GM23248 (cell line): ENCODE measurements around the gene HMG20B. TPM values are rescaled to one million over a fixed set of nuclear protein-coding genes. Genes with fewer than 3 reads are reported as not detected.

Experiments used
- DNase-seq: peaks from one replicate; pipeline ENCODE4 v3.0.0-alpha.2; 2015
- H2AFZ ChIP-seq: fragments of 200-600 bp; sonication (generic); 2 replicates; pipeline ENCODE4 v1.6.1; 2016; ENCODE audit warnings: antibody characterized with exemption
- H3F3A ChIP-seq: fragments of 200-600 bp; sonication (generic); 2 replicates; pipeline ENCODE4 v1.6.1; 2016; ENCODE audit warnings: mild to moderate bottlenecking, antibody characterized with exemption, mixed run types; ENCODE audit not compliant: insufficient read depth
- H3K27ac ChIP-seq: fragments of 200-600 bp; sonication (generic); 2 replicates; pipeline ENCODE4 v1.5.1; 2016; ENCODE audit warnings: mild to moderate bottlenecking
- H3K27me3 ChIP-seq: fragments of 200-600 bp; sonication (generic); replicated peaks from 2 replicates; pipeline ENCODE4 v1.6.1; 2016; ENCODE audit warnings: mild to moderate bottlenecking; ENCODE audit not compliant: insufficient read depth
- H3K36me3 ChIP-seq: fragments of 200-600 bp; sonication (generic); 2 replicates; pipeline ENCODE4 v1.6.1; 2016; ENCODE audit warnings: low read depth, mild to moderate bottlenecking
- H3K4me1 ChIP-seq: fragments of 200-600 bp; sonication (generic); 2 replicates; pipeline ENCODE4 v1.6.1; 2016; ENCODE audit warnings: mild to moderate bottlenecking; ENCODE audit not compliant: insufficient read depth
- H3K4me2 ChIP-seq: fragments of 200-600 bp; sonication (generic); one replicate; pipeline ENCODE4 v1.6.1; 2016; ENCODE audit warnings: mild to moderate bottlenecking; ENCODE audit not compliant: unreplicated experiment
- H3K4me3 ChIP-seq: fragments of 200-600 bp; sonication (generic); 2 replicates; pipeline ENCODE4 v1.5.1; 2016; ENCODE audit warnings: mild to moderate bottlenecking
- H3K79me2 ChIP-seq: fragments of 200-600 bp; sonication (generic); 2 replicates; pipeline ENCODE4 v1.6.1; 2016; ENCODE audit warnings: mild to moderate bottlenecking; ENCODE audit not compliant: insufficient read depth
- H3K9ac ChIP-seq: fragments of 200-600 bp; sonication (generic); 2 replicates; pipeline ENCODE4 v1.6.1; 2016; ENCODE audit warnings: mild to moderate bottlenecking
- H3K9me2 ChIP-seq: fragments of 200-600 bp; sonication (generic); 2 replicates; pipeline ENCODE4 v1.6.1; 2016; ENCODE audit warnings: mixed run types, mild to moderate bottlenecking, moderate library complexity; ENCODE audit not compliant: insufficient read depth
- H3K9me3 ChIP-seq: fragments of 200-600 bp; sonication (generic); one replicate; pipeline ENCODE4 v1.6.1; 2017; ENCODE audit warnings: low read depth
- H4K20me1 ChIP-seq: fragments of 200-600 bp; sonication (generic); 2 replicates; pipeline ENCODE4 v1.6.0; 2016; ENCODE audit not compliant: insufficient read depth
- EZH2 ChIP-seq: fragments of 200-600 bp; sonication (generic); IDR thresholded peaks from 2 replicates; pipeline ENCODE4 v1.6.1; 2018; ENCODE audit warnings: antibody characterized with exemption, mild to moderate bottlenecking; ENCODE audit not compliant: insufficient read depth, poor library complexity, severe bottlenecking
- EZH2phosphoT487 ChIP-seq: fragments of 200-600 bp; sonication (generic); IDR thresholded peaks from 2 replicates; pipeline ENCODE4 v1.6.1; 2018; ENCODE audit warnings: antibody characterized with exemption, moderate library complexity, mild to moderate bottlenecking, low read depth; ENCODE audit not compliant: insufficient read depth
- WGBS, 2 experiments: methylation state at CpG; one replicate each; pipeline ENCODE4 v1.1.6; 2015 to 2017; ENCODE audit warnings: low lambda C conversion rate in 2 of 2, low coverage in 1 of 2; ENCODE audit errors: missing lambda C conversion rate in 2 of 2; 5-methylcytosine and 5-hydroxymethylcytosine counted together
- in situ Hi-C: fragments of 300-500 bp; cut with MboI; formaldehyde crosslinking; loops from 2 replicates; pipeline ENCODE4 v1.15.0; 2020
- polyA plus RNA-seq: library from polyadenylated mRNA; unstranded; fragments of >200 nt; fragmentation: Nextera tagmentation; extraction: Ambion mirVana; gene quantifications from 2 replicates; pipeline ENCODE4 v1.2.1, GENCODE V29; 2016
- total RNA-seq: library from RNA; depleted of rRNA; stranded (reverse); fragments of >200 nt; shearing (Covaris generic); gene quantifications from 2 replicates; pipeline ENCODE4 v1.2.3, GENCODE V29; 2014

The HMG20B gene
- total and polyA plus RNA-seq, 2 experiments from 2014 or later = 83.9 to 112 TPM

DNA sequence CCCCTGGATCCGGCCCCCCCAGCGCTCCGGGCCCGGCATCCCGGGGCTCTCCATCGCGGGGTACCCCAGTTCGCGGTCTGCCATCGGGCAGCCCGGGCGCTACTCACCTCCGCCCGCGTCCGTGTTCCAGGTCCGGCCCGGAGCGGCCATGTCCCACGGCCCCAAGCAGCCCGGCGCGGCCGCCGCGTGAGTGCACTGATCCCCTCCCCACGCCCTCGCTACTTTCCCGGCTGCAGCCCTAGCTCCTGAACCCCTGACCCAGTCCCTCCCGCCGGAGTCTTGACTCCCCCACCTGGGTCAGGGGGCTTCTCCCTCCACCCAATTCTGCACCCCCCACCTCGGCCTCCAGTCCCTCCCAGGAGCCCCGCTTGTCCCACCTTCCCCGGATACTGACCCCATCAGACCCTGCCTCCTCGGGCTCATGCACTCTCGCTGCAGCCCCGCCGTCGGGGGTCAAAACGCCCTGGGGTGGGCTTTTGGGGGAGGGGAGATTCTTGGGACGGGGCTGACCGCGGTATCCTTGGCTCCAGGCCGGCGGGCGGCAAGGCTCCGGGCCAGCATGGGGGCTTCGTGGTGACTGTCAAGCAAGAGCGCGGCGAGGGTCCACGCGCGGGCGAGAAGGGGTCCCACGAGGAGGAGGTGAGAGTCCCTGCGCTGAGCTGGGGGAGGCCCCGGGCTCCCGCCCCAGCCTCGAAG is 566 bp downstream of the HMG20B start:
- in situ Hi-C loops = no loop called here
- Histone ChIP-seq H3K4me2 (peak overlapping the region; percentile 89), H4K20me1 (no peaks in the 10 kb centered on the region), H2AFZ (peak overlapping the region; percentile 63), H3K27ac (peak overlapping the region; percentile 57), H3K36me3 (no peaks in the 10 kb centered on the region), H3K9ac (peak overlapping the region; percentile 90), H3K9me2 (no peaks in the 10 kb centered on the region), H3K4me3 (peak overlapping the region; percentile 89), H3K79me2 (no peaks in the 10 kb centered on the region; the same call in 1 of the 2 replicates), H3K4me1 (peaks cover 7% of the 10 kb centered on the region; the same call in 1 of the 2 replicates), H3K9me3 (no peaks in the 10 kb centered on the region), H3F3A (peaks cover 11% of the 10 kb centered on the region), H3K27me3 (no peaks in the 10 kb centered on the region)
- TF ChIP-seq EZH2phosphoT487 = no peak
- no peak for TF ChIP-seq EZH2
- DNase-seq = peak; percentile 66
- WGBS, 2 experiments = 1% methylated on average over 47 to 60 of the region's 60 CpGs

DNA sequence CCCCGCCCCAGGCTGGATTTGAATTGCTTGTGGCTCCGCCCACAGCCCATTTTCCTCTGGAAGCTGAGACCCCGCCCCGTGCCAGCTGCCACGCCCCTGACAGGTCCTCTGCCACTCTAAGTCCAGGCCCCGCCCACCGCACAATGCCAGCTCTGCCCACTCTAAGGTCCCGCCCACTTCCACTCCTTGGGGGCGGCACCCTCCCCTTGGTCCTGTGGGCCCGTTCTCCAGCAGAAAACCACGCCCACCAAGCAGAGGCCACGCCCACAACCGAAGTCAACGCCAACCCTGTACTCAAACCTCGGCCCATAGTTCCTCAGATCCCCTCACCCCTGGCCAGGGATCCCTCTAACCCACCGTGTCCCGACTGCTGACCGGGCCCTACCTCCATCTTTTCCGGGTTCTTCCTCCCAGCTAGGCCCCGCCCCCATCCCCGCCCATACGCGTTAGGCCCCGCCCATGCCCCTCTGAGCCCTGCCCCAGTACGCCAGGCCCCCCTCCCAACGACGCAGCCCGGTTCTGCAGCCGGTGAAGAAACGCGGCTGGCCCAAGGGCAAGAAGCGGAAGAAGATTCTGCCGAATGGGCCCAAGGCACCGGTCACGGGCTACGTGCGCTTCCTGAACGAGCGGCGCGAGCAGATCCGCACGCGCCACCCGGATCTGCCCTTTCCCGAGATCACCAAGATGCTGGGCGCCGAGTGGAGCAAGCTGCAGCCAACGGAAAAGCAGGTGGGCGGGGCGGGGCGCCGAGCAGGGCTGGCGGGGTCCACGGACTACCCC is 1.3 kb downstream of the HMG20B start:
- in situ Hi-C loops = no loop called here
- Histone ChIP-seq H3K9me2 (no peaks in the 10 kb centered on the region), H3K4me1 (peaks cover 7% of the 10 kb centered on the region; the same call in 1 of the 2 replicates), H3K79me2 (no peaks in the 10 kb centered on the region; the same call in 1 of the 2 replicates), H4K20me1 (no peaks in the 10 kb centered on the region), H3K36me3 (no peaks in the 10 kb centered on the region), H3K27ac (no peak overlapping the region), H3K4me3 (peak overlapping the region; percentile 89), H3K4me2 (peak overlapping the region; percentile 89), H3F3A (peaks cover 17% of the 10 kb centered on the region), H3K9ac (peak overlapping the region; percentile 90), H3K27me3 (no peaks in the 10 kb centered on the region), H2AFZ (no peak overlapping the region), H3K9me3 (no peaks in the 10 kb centered on the region)
- WGBS, 2 experiments = 58 to 66% methylated on average over 38 to 55 of the region's 55 CpGs
- TF ChIP-seq EZH2 (no peak), EZH2phosphoT487 (no peak)
- peak; percentile 99 for DNase-seq

DNA sequence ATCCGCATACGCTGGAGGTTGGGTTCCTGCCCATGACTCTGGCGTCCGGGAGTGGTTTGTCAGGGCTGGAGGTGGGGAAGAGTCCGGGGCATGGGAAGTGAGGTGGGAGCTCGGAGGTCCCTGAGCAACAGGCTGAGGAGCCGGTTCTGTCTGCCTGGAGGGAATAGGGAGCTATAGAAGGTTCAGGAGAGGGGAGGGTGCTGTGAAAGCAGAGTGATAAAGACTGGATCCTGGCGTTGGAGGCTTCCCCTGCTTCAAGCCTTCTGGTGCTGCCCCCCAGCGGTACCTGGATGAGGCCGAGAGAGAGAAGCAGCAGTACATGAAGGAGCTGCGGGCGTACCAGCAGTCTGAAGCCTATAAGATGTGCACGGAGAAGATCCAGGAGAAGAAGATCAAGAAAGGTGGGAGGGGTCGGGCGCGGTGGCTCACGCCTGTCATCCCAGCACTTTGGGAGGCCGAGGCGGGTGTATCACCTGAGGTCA is 2.6 kb downstream of the HMG20B start:
- Histone ChIP-seq H3K27me3 (no peaks in the 10 kb centered on the region), H3K4me1 (peaks cover 14% of the 10 kb centered on the region), H3F3A (peaks cover 28% of the 10 kb centered on the region), H3K27ac (no peak overlapping the region), H3K9me3 (no peaks in the 10 kb centered on the region), H2AFZ (no peak overlapping the region), H3K36me3 (no peaks in the 10 kb centered on the region), H3K79me2 (no peaks in the 10 kb centered on the region; the same call in 1 of the 2 replicates), H4K20me1 (no peaks in the 10 kb centered on the region), H3K4me3 (no peak overlapping the region), H3K9ac (no peak overlapping the region), H3K9me2 (no peaks in the 10 kb centered on the region), H3K4me2 (no peak overlapping the region)
- no peak for DNase-seq
- WGBS, 2 experiments = 85 to 88% methylated on average over 19 of the region's 19 CpGs
- in situ Hi-C loops = no loop called here
- TF ChIP-seq EZH2phosphoT487 (no peak), EZH2 (no peak)

DNA sequence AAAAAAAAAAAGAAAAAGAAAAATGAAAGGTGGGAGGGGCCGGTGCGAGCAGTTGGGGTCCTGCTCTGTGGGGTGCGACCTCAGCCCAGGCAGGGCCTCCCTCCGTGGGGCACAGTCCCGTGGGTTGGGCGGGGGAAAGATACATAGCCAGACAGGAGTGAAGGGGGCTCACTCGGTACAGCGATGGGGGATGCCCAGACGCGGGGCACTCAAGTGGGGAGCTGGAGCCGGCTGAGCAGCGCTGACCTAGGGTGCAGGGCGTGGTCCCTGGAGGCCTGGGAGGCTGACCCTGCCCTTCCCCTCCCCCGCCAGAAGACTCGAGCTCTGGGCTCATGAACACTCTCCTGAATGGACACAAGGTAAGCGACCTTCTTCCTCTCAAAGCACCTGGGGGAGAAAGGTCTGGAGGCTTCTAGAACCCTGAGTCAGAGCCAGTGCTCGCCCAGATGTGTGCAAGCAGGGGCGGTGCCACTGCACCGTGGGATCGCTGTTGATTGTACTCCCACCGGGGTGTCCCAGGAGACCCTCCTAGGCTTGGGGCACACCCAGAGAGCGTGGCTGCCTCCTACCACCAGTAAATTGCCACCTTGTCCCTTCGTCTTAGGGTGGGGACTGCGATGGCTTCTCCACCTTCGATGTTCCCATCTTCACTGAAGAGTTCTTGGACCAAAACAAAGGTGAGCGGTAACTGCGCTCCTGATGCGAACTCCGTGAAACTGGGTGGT is 3.4 kb downstream of the HMG20B start:
- Histone ChIP-seq H3K27me3 (no peaks in the 10 kb centered on the region), H3F3A (peaks cover 35% of the 10 kb centered on the region), H3K9me3 (no peaks in the 10 kb centered on the region), H3K4me3 (peak overlapping the region; percentile 52), H2AFZ (0 out of 2 replicates have a peak overlapping the region, but pooled peaks have one; percentile 32), H3K4me2 (peak overlapping the region; percentile 36), H3K79me2 (no peaks in the 10 kb centered on the region; the same call in 1 of the 2 replicates), H3K4me1 (peaks cover 20% of the 10 kb centered on the region), H3K36me3 (no peaks in the 10 kb centered on the region), H3K9ac (peak overlapping the region; percentile 20; the same call in 1 of the 2 replicates), H4K20me1 (no peaks in the 10 kb centered on the region), H3K9me2 (no peaks in the 10 kb centered on the region), H3K27ac (no peak overlapping the region)
- no peak for DNase-seq
- in situ Hi-C loops = no loop called here
- TF ChIP-seq EZH2phosphoT487 (no peak), EZH2 (no peak)
- WGBS, 2 experiments = 57 to 67% methylated on average over 18 to 28 of the region's 29 CpGs
